WERI-Rb-1 (cell line): ENCODE results near the gene PLCL1.
A peak's percentile ranks its signal among the peaks of the same experiment; 100 is the strongest.

Source experiments
- DNase-seq: peaks from one replicate; pipeline ENCODE4 v3.0.0-alpha.2; 2020
- H3K27ac ChIP-seq: fragments of 250-450 bp; sonication (Bioruptor Pico); 2 replicates; pipeline ENCODE4 v1.5.1; 2020; ENCODE audit warnings: mild to moderate bottlenecking, moderate library complexity
- H3K27me3 ChIP-seq: fragments of 250-450 bp; sonication (Bioruptor Pico); 2 replicates; pipeline ENCODE4 v1.5.1; 2021; ENCODE audit warnings: mild to moderate bottlenecking, low read depth, moderate library complexity; ENCODE audit not compliant: insufficient read depth, severe bottlenecking
- H3K36me3 ChIP-seq: fragments of 250-450 bp; sonication (Bioruptor Pico); 2 replicates; pipeline ENCODE4 v1.5.1; 2020; ENCODE audit warnings: mild to moderate bottlenecking, moderate library complexity
- H3K4me3 ChIP-seq: 2 replicates; pipeline ENCODE4 v1.5.1; 2011; ENCODE audit warnings: low read depth, mild to moderate bottlenecking, control low read depth, low read length
- H3K9me3 ChIP-seq: fragments of 250-450 bp; sonication (Bioruptor Pico); 2 replicates; pipeline ENCODE4 v1.5.1; 2021; ENCODE audit warnings: mild to moderate bottlenecking, moderate library complexity; ENCODE audit not compliant: severe bottlenecking
- TF ChIP-seq, protein P1 (sequence below): IDR thresholded peaks from 2 replicates; pipeline ENCODE4 v1.5.1; 2011; ENCODE audit warnings: low read depth, mild to moderate bottlenecking, control low read depth, inconsistent platforms, low read length

The PLCL1 gene

DNA sequence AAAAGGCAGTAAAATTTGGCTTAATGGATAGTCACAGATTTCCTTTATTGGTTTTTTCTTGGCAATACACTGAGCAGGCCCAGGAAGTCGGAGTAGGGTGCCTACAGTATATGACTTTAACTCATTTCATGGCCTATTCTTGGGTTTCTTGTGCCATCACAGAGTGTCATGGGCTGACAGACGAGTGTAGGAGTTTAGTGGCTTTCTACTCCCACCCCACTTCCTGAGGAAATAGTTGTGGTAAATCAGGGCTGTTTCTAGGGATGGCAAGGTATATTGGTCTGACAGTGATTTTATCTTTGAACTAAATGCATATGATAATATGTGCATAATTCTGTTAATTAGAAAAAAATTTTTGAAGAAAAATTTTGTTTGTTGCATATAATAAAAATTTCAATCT lies 100.1 kb downstream of the PLCL1 start:
- TF ChIP-seq, protein P1, sequence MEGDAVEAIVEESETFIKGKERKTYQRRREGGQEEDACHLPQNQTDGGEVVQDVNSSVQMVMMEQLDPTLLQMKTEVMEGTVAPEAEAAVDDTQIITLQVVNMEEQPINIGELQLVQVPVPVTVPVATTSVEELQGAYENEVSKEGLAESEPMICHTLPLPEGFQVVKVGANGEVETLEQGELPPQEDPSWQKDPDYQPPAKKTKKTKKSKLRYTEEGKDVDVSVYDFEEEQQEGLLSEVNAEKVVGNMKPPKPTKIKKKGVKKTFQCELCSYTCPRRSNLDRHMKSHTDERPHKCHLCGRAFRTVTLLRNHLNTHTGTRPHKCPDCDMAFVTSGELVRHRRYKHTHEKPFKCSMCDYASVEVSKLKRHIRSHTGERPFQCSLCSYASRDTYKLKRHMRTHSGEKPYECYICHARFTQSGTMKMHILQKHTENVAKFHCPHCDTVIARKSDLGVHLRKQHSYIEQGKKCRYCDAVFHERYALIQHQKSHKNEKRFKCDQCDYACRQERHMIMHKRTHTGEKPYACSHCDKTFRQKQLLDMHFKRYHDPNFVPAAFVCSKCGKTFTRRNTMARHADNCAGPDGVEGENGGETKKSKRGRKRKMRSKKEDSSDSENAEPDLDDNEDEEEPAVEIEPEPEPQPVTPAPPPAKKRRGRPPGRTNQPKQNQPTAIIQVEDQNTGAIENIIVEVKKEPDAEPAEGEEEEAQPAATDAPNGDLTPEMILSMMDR: no peak
- Histone ChIP-seq H3K27ac (no peak overlapping the region), H3K36me3 (no peaks in the 10 kb centered on the region), H3K4me3 (no peak overlapping the region), H3K9me3 (no peaks in the 10 kb centered on the region), H3K27me3 (no peaks in the 10 kb centered on the region)
- DNase-seq: no peak

GRCh38 chr2:197908156-197908555 lies 103.8 kb downstream of the PLCL1 start:
- Histone ChIP-seq H3K4me3 (no peak overlapping the region), H3K27me3 (no peaks in the 10 kb centered on the region), H3K36me3 (no peaks in the 10 kb centered on the region), H3K27ac (no peak overlapping the region), H3K9me3 (no peaks in the 10 kb centered on the region)
- DNase-seq: no peak
- TF ChIP-seq, protein P1: no peak

GRCh38 chr2:197908990-197909776 lies 104.8 kb downstream of the PLCL1 start:
- Histone ChIP-seq H3K9me3 (no peaks in the 10 kb centered on the region), H3K4me3 (no peak overlapping the region), H3K27me3 (no peaks in the 10 kb centered on the region), H3K27ac (no peak overlapping the region), H3K36me3 (no peaks in the 10 kb centered on the region)
- DNase-seq: peak; percentile 7
- TF ChIP-seq, protein P1: no peak

- H3K36me3 ChIP-seq: no peaks in the 10 kb centered on the region
- H3K9me3 ChIP-seq: no peaks in the 10 kb centered on the region
- no peaks in the 10 kb centered on the region for H3K27me3 ChIP-seq
- DNase-seq: no peak
- TF ChIP-seq, protein P1: no peak
- no peak overlapping the region for H3K4me3 ChIP-seq
- no peak overlapping the region for H3K27ac ChIP-seq
Measured at GRCh38 chr2:197911667-197912066, 107.3 kb downstream of the PLCL1 start.

DNA sequence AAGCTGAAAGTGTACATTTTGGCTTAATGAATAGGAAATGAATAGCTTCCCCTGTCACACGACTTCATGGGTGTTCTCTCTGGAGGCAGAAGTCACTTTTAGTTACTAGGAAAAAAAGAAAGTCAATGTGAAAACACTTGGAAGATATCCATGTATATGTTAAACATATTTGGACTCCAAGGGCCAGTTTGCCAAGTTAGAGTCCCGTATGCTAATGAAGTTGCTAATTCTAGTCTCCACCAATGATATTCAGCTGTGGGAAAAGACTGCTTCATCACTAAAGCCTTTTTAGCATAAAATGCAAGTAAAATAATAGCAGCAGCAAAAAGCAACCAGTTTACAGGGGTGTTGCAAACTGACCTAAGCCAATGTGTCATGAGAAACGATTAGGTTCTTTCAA lies 108.7 kb downstream of the PLCL1 start:
- no peaks in the 10 kb centered on the region for H3K27me3 ChIP-seq
- TF ChIP-seq, protein P1: no peak
- no peak overlapping the region for H3K27ac ChIP-seq
- no peak overlapping the region for H3K4me3 ChIP-seq
- H3K9me3 ChIP-seq: no peaks in the 10 kb centered on the region
- no peak for DNase-seq
- H3K36me3 ChIP-seq: no peaks in the 10 kb centered on the region

DNA sequence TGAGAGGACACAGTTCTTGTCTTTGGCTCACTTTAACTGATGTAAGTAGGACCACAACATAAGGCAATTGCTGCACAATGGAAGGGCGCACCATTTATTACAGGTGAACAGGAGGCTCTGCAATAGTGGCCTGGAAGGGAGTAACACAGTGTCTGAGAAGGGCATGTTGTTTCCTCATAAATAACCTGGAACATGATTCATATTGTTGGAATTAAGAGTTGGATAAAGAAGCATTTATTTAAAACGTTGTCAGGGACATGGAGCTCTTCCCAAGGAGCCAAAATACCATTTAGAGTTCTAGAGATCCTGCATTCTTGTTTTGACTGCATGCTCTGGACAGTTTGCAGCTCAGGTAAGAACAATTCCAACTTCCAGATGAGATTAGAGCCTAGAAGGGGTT lies 110.4 kb downstream of the PLCL1 start:
- DNase-seq: no peak
- no peak overlapping the region for H3K27ac ChIP-seq
- H3K4me3 ChIP-seq: no peak overlapping the region
- H3K27me3 ChIP-seq: no peaks in the 10 kb centered on the region
- H3K9me3 ChIP-seq: no peaks in the 10 kb centered on the region
- TF ChIP-seq, protein P1: no peak
- no peaks in the 10 kb centered on the region for H3K36me3 ChIP-seq
